H9 (cell line): Measurements from ENCODE around the gene C1S. TPM values are rescaled to one million over a fixed set of nuclear protein-coding genes. Genes with fewer than 3 reads are reported as not detected.

Experiments used
- DNase-seq: peaks from one replicate; pipeline ENCODE4 v3.0.0-alpha.2; 2017
- H2AFZ ChIP-seq: one replicate; pipeline ENCODE4 v1.6.1; 2013; ENCODE audit warnings: mild to moderate bottlenecking, low read length, control low read depth, moderate library complexity
- H2AK5ac ChIP-seq: 2 replicates; pipeline ENCODE4 v1.6.1; 2013; ENCODE audit warnings: low read length, control low read depth, mixed read lengths; ENCODE audit not compliant: insufficient read length
- H2BK120ac ChIP-seq: one replicate; pipeline ENCODE4 v1.6.1; 2013; ENCODE audit warnings: low read depth, mild to moderate bottlenecking, low read length, control low read depth, inconsistent platforms; ENCODE audit not compliant: poor library complexity, severe bottlenecking
- H2BK12ac ChIP-seq: 2 replicates; pipeline ENCODE4 v1.6.1; 2013; ENCODE audit warnings: low read length, control low read depth, mixed read lengths, low read depth; ENCODE audit not compliant: insufficient read length
- H2BK15ac ChIP-seq: 2 replicates; pipeline ENCODE4 v1.6.1; 2013; ENCODE audit warnings: low read depth, low read length, control low read depth
- H2BK20ac ChIP-seq: one replicate; pipeline ENCODE4 v1.6.1; 2013; ENCODE audit warnings: low read depth, mild to moderate bottlenecking, low read length, control low read depth, inconsistent platforms; ENCODE audit not compliant: poor library complexity, severe bottlenecking
- H2BK5ac ChIP-seq: 2 replicates; pipeline ENCODE4 v1.6.1; 2013; ENCODE audit warnings: low read length, control low read depth, mixed read lengths; ENCODE audit not compliant: insufficient read length
- H3K14ac ChIP-seq: 2 replicates; pipeline ENCODE4 v1.6.1; 2013; ENCODE audit warnings: low read length, control low read depth; ENCODE audit not compliant: insufficient read depth
- H3K18ac ChIP-seq: 2 replicates; pipeline ENCODE4 v1.6.1; 2013; ENCODE audit warnings: low read depth, mild to moderate bottlenecking, mixed read lengths, low read length, control low read depth; ENCODE audit not compliant: insufficient read length
- H3K23ac ChIP-seq: 2 replicates; pipeline ENCODE4 v1.6.1; 2013; ENCODE audit warnings: low read length, control low read depth, mixed read lengths, low read depth; ENCODE audit not compliant: insufficient read length
- H3K23me2 ChIP-seq: 2 replicates; pipeline ENCODE4 v1.6.1; 2013; ENCODE audit warnings: low read depth, mild to moderate bottlenecking, mixed read lengths, low read length, control low read depth; ENCODE audit not compliant: insufficient read length, poor library complexity, severe bottlenecking
- H3K27ac ChIP-seq: 2 replicates; pipeline ENCODE4 v1.5.1; 2013; ENCODE audit warnings: low read length, control low read depth, mixed read lengths, low read depth; ENCODE audit not compliant: insufficient read length
- H3K27me3 ChIP-seq: 2 replicates; pipeline ENCODE4 v1.6.1; 2013; ENCODE audit warnings: low read length, control low read depth, inconsistent platforms; ENCODE audit not compliant: insufficient read depth
- H3K4ac ChIP-seq: 2 replicates; pipeline ENCODE4 v1.6.1; 2013; ENCODE audit warnings: low read depth, mild to moderate bottlenecking, control low read depth, inconsistent platforms, low read length, moderate library complexity
- H3K4me1 ChIP-seq: 2 replicates; pipeline ENCODE4 v1.6.1; 2013; ENCODE audit warnings: low read length, control low read depth, inconsistent platforms; ENCODE audit not compliant: insufficient read depth
- H3K4me2 ChIP-seq: 2 replicates; pipeline ENCODE4 v1.6.1; 2013; ENCODE audit warnings: low read length, control low read depth, mixed read lengths; ENCODE audit not compliant: insufficient read length, insufficient read depth
- H3K56ac ChIP-seq: 2 replicates; pipeline ENCODE4 v1.6.1; 2013; ENCODE audit warnings: low read depth, mild to moderate bottlenecking, mixed read lengths, low read length, control low read depth; ENCODE audit not compliant: insufficient read length
- H3K79me1 ChIP-seq: 2 replicates; pipeline ENCODE4 v1.6.1; 2013; ENCODE audit warnings: low read depth, mild to moderate bottlenecking, moderate library complexity, low read length, control low read depth, inconsistent platforms; ENCODE audit not compliant: insufficient read depth, poor library complexity, severe bottlenecking
- H3K79me2 ChIP-seq: 2 replicates; pipeline ENCODE4 v1.6.1; 2013; ENCODE audit warnings: low read length, control low read depth, inconsistent platforms; ENCODE audit not compliant: insufficient read depth
- H3K9ac ChIP-seq: 2 replicates; pipeline ENCODE4 v1.6.1; 2013; ENCODE audit warnings: low read length, control low read depth, mixed read lengths; ENCODE audit not compliant: insufficient read length; ENCODE audit errors: extremely low read depth
- H3K9me3 ChIP-seq: one replicate; pipeline ENCODE4 v1.6.1; 2013; ENCODE audit warnings: low read depth, low read length, inconsistent platforms; ENCODE audit not compliant: control insufficient read depth
- H3T11ph ChIP-seq: one replicate; pipeline ENCODE4 v1.6.1; 2013; ENCODE audit warnings: mild to moderate bottlenecking, low read length, control low read depth, inconsistent platforms
- H4K20me1 ChIP-seq: one replicate; pipeline ENCODE4 v1.6.1; 2013; ENCODE audit not compliant: control insufficient read depth, insufficient read length, insufficient read depth
- H4K5ac ChIP-seq: 2 replicates; pipeline ENCODE4 v1.6.1; 2013; ENCODE audit warnings: low read depth, mild to moderate bottlenecking, mixed read lengths, low read length, control low read depth; ENCODE audit not compliant: insufficient read length
- H4K8ac ChIP-seq: replicated peaks from 2 replicates; pipeline ENCODE4 v1.6.1; 2013; ENCODE audit warnings: low read length, control low read depth, mixed read lengths, low read depth; ENCODE audit not compliant: insufficient read length
- H4K91ac ChIP-seq: 2 replicates; pipeline ENCODE4 v1.6.1; 2013; ENCODE audit warnings: low read depth, mild to moderate bottlenecking, moderate library complexity, mixed read lengths, low read length, control low read depth; ENCODE audit not compliant: insufficient read length
- H3K27ac Mint-ChIP-seq, 3 experiments: 2 replicates in 2 of 3; 3 replicates in 1 of 3; pipeline ENCODE4 v1.8.0; 2020 to 2021; ENCODE audit warnings: mixed read lengths in 3 of 3, mild to moderate bottlenecking in 1 of 3, moderate library complexity in 1 of 3
- H3K27me3 Mint-ChIP-seq: 2 replicates; pipeline ENCODE4 v1.8.0; 2021; ENCODE audit warnings: low read depth, mild to moderate bottlenecking, moderate library complexity, mixed read lengths
- H3K36me3 Mint-ChIP-seq, 3 experiments: 2 replicates in 2 of 3; 3 replicates in 1 of 3; pipeline ENCODE4 v1.8.0; 2020 to 2021; ENCODE audit warnings: low read depth in 3 of 3, mixed read lengths in 3 of 3; ENCODE audit not compliant: insufficient read depth in 1 of 3
- H3K4me1 Mint-ChIP-seq, 2 experiments: 2 replicates each; pipeline ENCODE4 v1.8.0; 2020; ENCODE audit warnings: mixed read lengths in 2 of 2
- H3K4me3 Mint-ChIP-seq, 2 experiments: 2 replicates in 1 of 2; 3 replicates in 1 of 2; pipeline ENCODE4 v1.8.0; 2020 to 2021; ENCODE audit warnings: mild to moderate bottlenecking in 2 of 2, mixed read lengths in 2 of 2, moderate library complexity in 1 of 2
- H3K9me3 Mint-ChIP-seq, 2 experiments: 2 replicates in 1 of 2; 3 replicates in 1 of 2; pipeline ENCODE4 v1.8.0; 2020; ENCODE audit warnings: mild to moderate bottlenecking in 2 of 2, mixed read lengths in 2 of 2, moderate library complexity in 1 of 2
- WGBS: extraction: QIAGEN DNeasy Blood & Tissue Kit; methylation state at CpG from one replicate; pipeline ENCODE4 v1.1.7; 2013; ENCODE audit warnings: missing lambda C conversion rate, low lambda C conversion rate, mixed read lengths; ENCODE audit not compliant: insufficient read length; ENCODE audit errors: extremely low coverage; 5-methylcytosine and 5-hydroxymethylcytosine counted together
- total RNA-seq: library from RNA; stranded (reverse); gene quantifications from 2 replicates; pipeline ENCODE4 v1.2.1, GENCODE V29; 2021
- TF ChIP-seq, protein P1 (sequence below): fragments of 200-600 bp; sonication (generic); conservative IDR thresholded peaks from 3 replicates; pipeline ENCODE4 v1.8.0; 2021; ENCODE audit warnings: antibody characterized with exemption, mild to moderate bottlenecking

C1S gene
- total RNA-seq, 1 experiment from 2014 or later: 4.2 TPM

DNA sequence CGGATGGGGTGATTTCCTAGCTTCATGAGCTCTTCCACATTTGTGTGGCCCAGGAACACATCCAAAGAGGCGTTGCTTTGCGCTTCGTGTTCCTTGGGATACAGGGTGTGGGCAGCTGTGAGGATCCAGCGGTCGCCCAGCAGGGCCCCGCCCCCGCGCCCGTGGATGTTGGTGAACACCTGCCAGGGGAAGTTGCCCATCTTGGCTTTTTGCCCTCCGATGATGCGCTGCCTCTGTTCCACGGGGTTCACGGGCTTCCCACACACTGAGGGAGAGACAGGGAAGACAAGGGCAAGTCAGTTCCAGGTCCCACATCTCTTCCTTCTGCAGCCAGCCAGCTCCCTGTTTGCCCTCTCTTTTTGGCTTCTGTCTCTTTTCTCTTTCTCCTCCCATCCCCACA lies 20.5 kb downstream of the C1S start:
- no peak overlapping the region for H2BK120ac ChIP-seq
- no peaks in the 10 kb centered on the region for H4K20me1 ChIP-seq
- no peak overlapping the region for H2BK12ac ChIP-seq
- no peak overlapping the region for H4K5ac ChIP-seq
- H2BK5ac ChIP-seq: no peak overlapping the region
- no peak overlapping the region; the same call in 1 of the 2 replicates for H3K14ac ChIP-seq
- H3K4me1 ChIP-seq: no peaks in the 10 kb centered on the region
- TF ChIP-seq, protein P1, sequence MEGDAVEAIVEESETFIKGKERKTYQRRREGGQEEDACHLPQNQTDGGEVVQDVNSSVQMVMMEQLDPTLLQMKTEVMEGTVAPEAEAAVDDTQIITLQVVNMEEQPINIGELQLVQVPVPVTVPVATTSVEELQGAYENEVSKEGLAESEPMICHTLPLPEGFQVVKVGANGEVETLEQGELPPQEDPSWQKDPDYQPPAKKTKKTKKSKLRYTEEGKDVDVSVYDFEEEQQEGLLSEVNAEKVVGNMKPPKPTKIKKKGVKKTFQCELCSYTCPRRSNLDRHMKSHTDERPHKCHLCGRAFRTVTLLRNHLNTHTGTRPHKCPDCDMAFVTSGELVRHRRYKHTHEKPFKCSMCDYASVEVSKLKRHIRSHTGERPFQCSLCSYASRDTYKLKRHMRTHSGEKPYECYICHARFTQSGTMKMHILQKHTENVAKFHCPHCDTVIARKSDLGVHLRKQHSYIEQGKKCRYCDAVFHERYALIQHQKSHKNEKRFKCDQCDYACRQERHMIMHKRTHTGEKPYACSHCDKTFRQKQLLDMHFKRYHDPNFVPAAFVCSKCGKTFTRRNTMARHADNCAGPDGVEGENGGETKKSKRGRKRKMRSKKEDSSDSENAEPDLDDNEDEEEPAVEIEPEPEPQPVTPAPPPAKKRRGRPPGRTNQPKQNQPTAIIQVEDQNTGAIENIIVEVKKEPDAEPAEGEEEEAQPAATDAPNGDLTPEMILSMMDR: no peak
- no peak overlapping the region for H3K23ac ChIP-seq
- H3K9me3 Mint-ChIP-seq: peaks cover 5% of the 10 kb centered on the region in 2 experiments
- H3K4me1 Mint-ChIP-seq: no peaks in the 10 kb centered on the region
- H3K79me1 ChIP-seq: no peaks in the 10 kb centered on the region
- no peaks in the 10 kb centered on the region for H3K79me2 ChIP-seq
- no peak overlapping the region for H2BK15ac ChIP-seq
- H3K4me3 Mint-ChIP-seq: no peak overlapping the region
- no peak overlapping the region for H2AFZ ChIP-seq
- H3K23me2 ChIP-seq: no peaks in the 10 kb centered on the region
- no peak overlapping the region for H3K4me2 ChIP-seq
- WGBS: no CpG with 5 or more reads among the region's 14 CpGs
- H3K18ac ChIP-seq: no peak overlapping the region
- H3K9me3 ChIP-seq: no peaks in the 10 kb centered on the region
- no peak overlapping the region for H3T11ph ChIP-seq
- H4K91ac ChIP-seq: no peak overlapping the region
- no peak overlapping the region for H3K27ac ChIP-seq
- no peak for DNase-seq
- no peak overlapping the region for H4K8ac ChIP-seq
- no peak overlapping the region for H3K9ac ChIP-seq
- peaks cover 5 to 12% (median 12%) of the 10 kb centered on the region in 3 experiments for H3K36me3 Mint-ChIP-seq
- no peak overlapping the region for H3K27ac Mint-ChIP-seq
- peaks cover 5% of the 10 kb centered on the region; the same call in 1 of the 2 replicates for H3K27me3 Mint-ChIP-seq
- no peak overlapping the region for H2AK5ac ChIP-seq
- H3K27me3 ChIP-seq: no peaks in the 10 kb centered on the region
- no peak overlapping the region for H3K4ac ChIP-seq
- no peak overlapping the region for H3K56ac ChIP-seq
- H2BK20ac ChIP-seq: no peak overlapping the region
